NCI-H1092 (cell line): ENCODE data around the gene SLC22A8.
"Not testable (repeated sequence)": the region's sequence is repeated elsewhere in the genome, so short reads cannot be mapped to it uniquely, and the experiment has no call there.

Source experiments
- DNase-seq: peaks from one replicate; lab custom pipeline; 2025; lab: John Stamatoyannopoulos, UW

The SLC22A8 gene, protein sequence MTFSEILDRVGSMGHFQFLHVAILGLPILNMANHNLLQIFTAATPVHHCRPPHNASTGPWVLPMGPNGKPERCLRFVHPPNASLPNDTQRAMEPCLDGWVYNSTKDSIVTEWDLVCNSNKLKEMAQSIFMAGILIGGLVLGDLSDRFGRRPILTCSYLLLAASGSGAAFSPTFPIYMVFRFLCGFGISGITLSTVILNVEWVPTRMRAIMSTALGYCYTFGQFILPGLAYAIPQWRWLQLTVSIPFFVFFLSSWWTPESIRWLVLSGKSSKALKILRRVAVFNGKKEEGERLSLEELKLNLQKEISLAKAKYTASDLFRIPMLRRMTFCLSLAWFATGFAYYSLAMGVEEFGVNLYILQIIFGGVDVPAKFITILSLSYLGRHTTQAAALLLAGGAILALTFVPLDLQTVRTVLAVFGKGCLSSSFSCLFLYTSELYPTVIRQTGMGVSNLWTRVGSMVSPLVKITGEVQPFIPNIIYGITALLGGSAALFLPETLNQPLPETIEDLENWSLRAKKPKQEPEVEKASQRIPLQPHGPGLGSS

DNA sequence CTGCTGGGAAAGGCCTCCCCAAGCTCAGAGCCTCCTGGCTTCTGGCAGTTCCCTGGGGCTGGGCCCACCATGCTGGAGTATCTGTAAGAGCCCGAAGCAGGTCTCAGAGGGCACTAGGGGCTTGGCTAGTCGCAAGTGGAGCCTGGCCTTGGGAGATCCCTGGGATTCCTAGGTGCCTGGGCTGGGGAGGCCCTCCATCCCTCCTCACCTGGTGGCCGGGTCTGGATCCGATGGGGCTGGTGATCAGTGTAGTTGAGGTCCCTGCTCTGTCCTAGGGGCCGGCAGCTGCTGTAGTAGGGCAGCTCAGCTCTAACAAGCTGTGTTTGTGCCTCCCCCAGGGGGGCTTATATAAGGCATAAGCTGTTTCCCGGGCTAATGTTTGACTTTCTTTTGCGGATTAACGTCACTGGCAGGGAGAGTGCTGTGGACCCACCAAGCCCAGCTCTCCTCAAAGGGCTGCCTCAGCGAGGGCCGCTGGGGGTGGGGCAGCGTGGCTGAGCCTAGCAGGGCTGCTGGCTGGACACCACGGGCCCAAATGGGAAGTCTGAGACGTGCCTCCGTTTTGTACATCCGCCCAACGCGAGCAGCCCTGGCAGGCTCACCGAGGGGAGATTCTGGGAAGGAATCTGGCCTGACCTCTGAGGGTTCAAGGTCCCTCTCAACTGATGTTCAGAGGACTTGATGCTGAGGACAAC lies at the start of gene SLC22A8:
TSS of gene SLC22A8 (minus strand) at position 321 of the 695 bp plus-strand sequence. CDS start 883 bp downstream, outside the sequence.
- DNase-seq: no peak

- DNase-seq: not testable (repeated sequence)
Observed at GRCh38 chr11:63046203-63046602, 30.6 kb upstream of the SLC22A8 start.

DNA sequence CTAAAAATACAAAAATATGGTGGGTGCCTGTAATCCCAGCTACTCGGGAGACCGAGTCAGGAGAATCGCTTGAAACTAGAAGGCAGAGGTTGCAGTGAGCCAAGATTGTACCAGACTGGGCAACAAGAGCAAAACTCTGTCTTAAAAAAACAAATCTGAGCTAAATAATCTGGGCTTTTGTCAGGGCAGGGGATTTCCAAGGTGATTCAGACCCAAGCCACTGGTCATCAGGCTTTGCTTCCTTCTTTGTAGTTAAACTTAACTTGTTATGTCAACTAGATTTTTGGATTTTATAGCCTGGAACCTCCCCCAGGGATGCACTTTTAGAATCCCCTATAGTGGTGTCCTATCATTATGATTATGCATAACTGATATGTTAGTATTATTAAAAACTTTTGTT lies 27.0 kb upstream of the SLC22A8 start:
- DNase-seq: no peak

GRCh38 chr11:63032457-63032856 lies 16.8 kb upstream of the SLC22A8 start:
- DNase-seq: no peak

- DNase-seq: peak; percentile 70
Observed at GRCh38 chr11:63023841-63024648, 8.4 kb upstream of the SLC22A8 start.

DNA sequence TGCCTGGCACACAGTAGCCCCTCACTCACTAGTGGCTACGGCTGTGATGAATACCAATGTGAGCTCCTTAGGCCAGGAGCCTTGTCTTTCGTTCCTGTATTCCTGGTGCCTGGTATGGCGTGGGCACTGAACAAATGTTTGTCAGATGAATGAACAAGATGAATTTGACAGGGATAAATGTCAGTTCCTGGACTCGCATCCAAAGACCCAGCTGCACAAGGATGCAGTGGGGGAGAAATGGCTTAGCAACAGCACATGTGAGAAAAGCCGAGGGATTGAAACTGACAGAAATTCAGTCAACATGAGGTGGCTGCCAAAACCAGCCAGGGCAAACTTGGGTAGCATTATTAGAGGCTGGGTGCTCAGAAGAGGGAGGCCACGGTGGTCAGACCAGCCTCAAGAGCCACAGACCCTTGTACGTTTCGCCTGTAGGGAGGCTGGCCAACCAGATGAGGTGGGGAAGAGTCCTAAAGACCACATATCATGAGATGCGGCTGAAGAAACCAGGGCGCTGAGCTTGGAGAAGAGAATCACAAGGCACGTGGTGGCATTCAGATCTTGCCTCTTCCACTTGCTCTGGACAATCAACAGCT lies 7.7 kb upstream of the SLC22A8 start:
- DNase-seq: no peak

DNA sequence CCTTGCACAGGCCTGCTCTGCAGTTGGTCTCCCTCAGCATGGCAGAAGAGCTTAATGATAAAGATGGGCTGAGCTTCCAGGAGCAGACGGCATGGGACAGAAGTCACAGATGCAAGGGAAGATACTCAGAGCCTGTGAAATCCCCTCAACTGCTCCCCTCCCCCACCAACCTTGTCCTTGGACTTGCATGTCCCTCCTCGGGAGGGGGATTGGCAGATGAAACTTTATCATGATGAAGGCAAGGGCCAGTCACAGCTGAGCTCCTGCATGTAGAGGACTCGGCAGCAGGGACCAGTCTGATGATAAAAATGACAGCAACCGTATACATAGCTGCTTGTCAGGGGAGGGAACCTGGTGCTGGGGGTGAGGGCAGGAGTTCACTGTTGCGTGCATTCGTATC lies 6.8 kb upstream of the SLC22A8 start:
- no peak for DNase-seq

DNA sequence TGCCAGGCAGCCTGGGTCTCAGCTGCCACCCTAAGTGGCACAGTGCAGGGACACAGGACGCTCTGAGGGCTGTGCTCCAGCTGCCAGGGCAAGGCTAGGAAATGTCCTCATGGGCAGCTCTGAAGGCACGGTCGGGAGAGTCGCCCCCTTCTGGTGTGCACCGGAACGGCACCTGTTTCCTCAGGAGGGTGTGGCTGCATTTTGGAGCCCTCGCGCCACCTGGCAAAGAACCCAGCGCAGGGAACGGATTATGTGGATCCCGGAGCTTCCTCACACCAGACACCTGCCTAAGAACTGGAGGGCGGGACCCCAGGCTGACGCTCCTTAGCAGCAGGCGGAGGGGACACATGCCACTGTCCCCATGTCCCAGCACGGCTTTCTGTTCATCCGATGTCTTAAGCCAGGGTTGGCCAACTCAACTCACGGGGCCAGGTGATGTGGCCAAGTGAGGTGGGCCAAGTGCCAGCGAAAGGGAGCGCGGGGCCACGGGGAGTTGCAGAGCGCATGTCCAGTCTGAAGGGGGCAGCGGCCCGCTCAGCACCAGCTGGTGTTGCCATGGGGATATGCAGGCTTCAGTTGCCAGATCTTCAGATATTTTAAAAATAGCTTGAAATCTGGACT lies 5.1 kb upstream of the SLC22A8 start:
- no peak for DNase-seq

DNA sequence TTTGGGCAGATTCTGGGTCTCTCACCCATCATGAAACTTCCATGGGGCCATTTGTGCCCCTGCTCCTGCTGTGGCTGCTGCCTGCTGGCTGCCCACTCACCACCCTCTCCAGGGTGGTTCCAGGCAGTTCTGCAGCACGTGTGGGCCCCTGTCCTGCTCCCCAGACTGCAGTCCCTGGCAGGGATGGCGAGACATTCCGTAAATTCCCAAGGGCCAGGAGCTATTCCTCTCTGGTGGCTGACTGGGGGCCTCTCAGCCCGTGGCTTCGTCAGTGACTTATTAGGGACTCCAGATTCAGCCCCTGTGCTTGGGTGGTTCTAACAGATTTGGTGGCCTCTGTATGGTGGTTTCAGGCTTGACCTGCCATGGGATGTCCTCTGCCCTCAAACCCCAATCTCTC lies 3.9 kb upstream of the SLC22A8 start:
- no peak for DNase-seq

GRCh38 chr11:63017306-63017974 lies 1.8 kb upstream of the SLC22A8 start:
- DNase-seq: peak; percentile 33

GRCh38 chr11:63014408-63015055 lies 1.1 kb downstream of the SLC22A8 start:
- DNase-seq: no peak

GRCh38 chr11:63012839-63013238 lies 2.8 kb downstream of the SLC22A8 start:
- DNase-seq: no peak

DNA sequence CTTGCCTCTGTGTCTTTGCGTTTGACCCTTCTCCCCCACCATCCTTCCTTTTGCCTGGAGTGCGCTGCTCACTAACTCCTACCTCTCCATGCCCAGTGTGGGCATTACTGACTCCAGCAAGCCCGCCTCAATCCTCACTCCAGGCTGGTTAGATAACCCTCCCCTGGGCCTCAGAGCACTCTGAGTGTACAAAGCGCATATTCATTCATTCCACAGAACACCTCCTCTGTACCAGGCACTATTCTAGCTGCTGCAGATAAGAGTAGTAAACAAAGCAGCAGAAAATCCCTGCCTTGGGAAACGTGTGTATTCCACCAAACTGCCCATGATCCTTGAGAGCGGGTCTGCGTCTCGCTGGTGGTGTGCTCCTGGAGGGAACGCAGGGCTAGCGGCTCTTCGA lies 3.2 kb downstream of the SLC22A8 start:
- DNase-seq: no peak

GRCh38 chr11:63010934-63011439 lies 4.7 kb downstream of the SLC22A8 start:
- no peak for DNase-seq

DNA sequence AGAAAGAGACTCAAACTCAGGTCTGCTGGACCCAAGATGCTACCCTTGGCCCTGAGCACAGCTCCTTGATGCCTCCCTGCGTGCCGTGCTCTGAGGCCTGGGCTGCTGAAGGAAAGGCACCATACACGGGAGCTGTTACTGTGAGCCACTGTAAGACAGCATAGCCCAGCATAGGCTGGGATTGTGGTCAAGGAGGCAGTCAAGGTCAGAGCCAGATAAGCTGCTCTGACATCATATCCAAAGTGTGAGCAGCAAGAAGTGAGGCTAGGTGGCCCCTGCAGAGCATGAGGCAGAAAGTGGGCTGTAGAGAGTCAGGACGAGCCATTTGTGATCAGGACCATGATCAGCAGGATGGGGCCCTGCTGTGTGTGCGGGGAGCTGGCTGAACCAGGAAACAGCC lies 7.7 kb downstream of the SLC22A8 start:
- DNase-seq: no peak

- DNase-seq: no peak
Observed at GRCh38 chr11:63001456-63001855, 14.2 kb downstream of the SLC22A8 start.

DNA sequence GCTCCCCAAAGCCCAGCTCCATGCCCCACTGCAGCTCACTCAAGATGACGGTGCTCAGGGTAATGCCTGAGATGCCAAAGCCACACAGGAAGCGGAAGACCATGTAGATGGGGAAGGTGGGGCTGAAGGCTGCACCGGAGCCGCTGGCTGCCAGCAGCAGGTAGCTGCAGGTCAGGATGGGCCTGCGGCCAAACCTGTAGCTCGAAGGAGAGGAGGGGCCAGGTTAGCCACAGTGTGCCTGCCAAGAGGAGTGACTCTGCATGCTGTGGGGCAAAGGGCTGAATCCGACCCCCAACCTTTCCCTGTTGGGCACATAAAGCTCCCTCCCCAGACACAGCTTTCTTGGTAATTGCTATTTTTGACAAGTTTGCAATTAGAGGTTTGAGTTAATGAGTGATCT lies 16.0 kb downstream of the SLC22A8 start:
- DNase-seq: no peak

- DNase-seq: no peak
Observed at GRCh38 chr11:62999156-62999555, 16.5 kb downstream of the SLC22A8 start.

DNA sequence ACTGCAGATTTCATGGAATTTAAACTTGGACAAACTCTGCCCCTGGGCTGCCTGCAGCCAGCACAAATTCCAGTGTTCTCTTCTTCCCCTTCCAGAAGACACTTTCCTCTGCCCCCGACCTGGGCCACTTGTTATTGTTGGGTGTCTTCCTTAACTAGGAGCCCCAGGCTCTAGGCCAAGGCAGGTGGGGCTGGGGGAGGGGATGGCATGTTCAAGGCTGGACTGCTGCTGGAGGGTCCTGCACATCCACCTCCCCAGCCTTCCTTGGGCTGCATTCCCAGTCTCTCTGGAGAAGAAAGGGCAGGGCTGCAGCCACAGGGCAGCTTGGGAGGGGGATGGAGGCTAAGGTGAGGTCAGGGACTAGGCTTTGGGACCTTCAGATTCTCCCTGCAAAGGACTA lies 19.4 kb downstream of the SLC22A8 start:
- no peak for DNase-seq

- no peak for DNase-seq
Observed at GRCh38 chr11:62994775-62995174, 20.9 kb downstream of the SLC22A8 start.
